ENCODE data around the gene CD248. TPM values are rescaled to one million over a fixed set of nuclear protein-coding genes. Genes with fewer than 3 reads are reported as not detected.

CD248 gene
- total and polyA plus RNA-seq, 3 experiments from 2014 or later = 2.9 to 18.9 (median 3.1) TPM

DNA sequence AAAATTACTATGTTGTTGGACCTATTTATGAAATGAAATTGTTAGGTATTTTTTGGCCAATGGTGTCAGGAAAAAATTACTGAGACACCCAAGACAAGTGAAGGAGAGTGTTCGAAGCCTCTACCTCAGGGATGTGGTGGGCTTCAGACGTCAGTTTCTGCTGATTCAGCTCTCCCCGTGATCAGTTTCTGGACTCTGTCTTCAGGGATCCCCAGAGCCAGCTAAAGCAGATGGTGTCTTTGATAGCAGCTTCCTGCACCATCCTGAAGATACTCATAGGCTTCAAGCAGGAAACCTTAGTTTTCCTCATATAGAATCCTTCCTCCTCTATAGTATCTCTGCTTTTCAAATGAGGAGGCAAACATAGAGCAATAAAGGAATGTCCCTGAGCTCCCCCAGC lies 7.4 kb downstream of the CD248 start:
- peak overlapping the region in 1 of 7 donors; percentile 55 for H3K4me3 Mint-ChIP-seq
- Histone ChIP-seq H3K36me3 (ENCODE audit: insufficient read depth, low read length) (no peaks in the 10 kb centered on the region), H3K9me3 (ENCODE audit: low read length) (no peaks in the 10 kb centered on the region), H3K27ac (ENCODE audit: low read depth, low read length) (no peak overlapping the region), H3K4me3 (ENCODE audit: low read length) (no peak overlapping the region), H3K27me3 (ENCODE audit: insufficient read depth, low read length, poor library complexity, severe bottlenecking) (no peaks in the 10 kb centered on the region), H3K4me1 (ENCODE audit: insufficient read depth, low read length) (peaks cover 21% of the 10 kb centered on the region)
- ChIA-PET POLR2A (no interaction called here), CTCF (interaction anchor here (0.9 to 4.7 kb wide), 4 partner anchors 9 to 80 kb away, joined by 3 to 65 read pairs (median 42); no protein-coding TSS in a partner anchor)
- H3K9me3 Mint-ChIP-seq = no peaks in the 10 kb centered on the region
- peaks cover 0 to 3% of the 10 kb centered on the region in 2 donors for H3K27me3 Mint-ChIP-seq
- peaks cover 9 to 16% (median 15%) of the 10 kb centered on the region in 3 donors for H3K4me1 Mint-ChIP-seq
- DNase-seq = no peak
- no peak overlapping the region for H3K27ac Mint-ChIP-seq
- H3K36me3 Mint-ChIP-seq = peaks cover 0 to 1% (median 0%) of the 10 kb centered on the region in 3 donors

DNA sequence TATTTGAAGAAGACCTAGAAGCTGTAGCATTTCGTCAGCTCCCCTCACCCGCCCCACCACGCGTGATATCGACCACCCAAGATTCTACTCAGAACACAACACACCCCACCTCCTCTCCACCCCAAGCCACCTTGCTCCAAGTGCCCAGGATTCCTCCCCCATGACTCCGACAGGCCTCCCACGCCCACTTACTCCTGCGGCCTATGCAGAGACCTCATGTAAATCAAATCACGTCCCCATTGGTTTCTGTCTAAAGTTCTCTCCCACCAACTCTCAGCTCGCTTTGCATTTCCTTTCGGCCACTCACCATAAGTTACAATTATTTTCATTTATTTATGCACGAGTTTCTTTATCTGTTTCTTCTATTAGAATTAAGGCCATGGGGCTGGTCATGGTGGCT lies 14.2 kb downstream of the CD248 start:
- POLR2A ChIA-PET = no interaction called here
- Mint-ChIP-seq H3K27ac (peak overlapping the region in 1 of 8 donors; percentile 84), H3K4me1 (no peaks in the 10 kb centered on the region), H3K4me3 (no peak overlapping the region), H3K27me3 (no peaks in the 10 kb centered on the region), H3K36me3 (no peaks in the 10 kb centered on the region), H3K9me3 (no peaks in the 10 kb centered on the region)
- DNase-seq = no peak
- Histone ChIP-seq H3K9me3 (ENCODE audit: low read length) (no peaks in the 10 kb centered on the region), H3K4me1 (ENCODE audit: insufficient read depth, low read length) (no peaks in the 10 kb centered on the region), H3K27me3 (ENCODE audit: insufficient read depth, low read length, poor library complexity, severe bottlenecking) (no peaks in the 10 kb centered on the region), H3K4me3 (ENCODE audit: low read length) (no peak overlapping the region), H3K36me3 (ENCODE audit: insufficient read depth, low read length) (no peaks in the 10 kb centered on the region), H3K27ac (ENCODE audit: low read depth, low read length) (no peak overlapping the region)
- CTCF ChIA-PET = interaction anchor here (0.9 to 7.4 kb wide), 2 partner anchors 8 to 86 kb away, joined by 4 to 36 read pairs; no protein-coding TSS in a partner anchor

DNA sequence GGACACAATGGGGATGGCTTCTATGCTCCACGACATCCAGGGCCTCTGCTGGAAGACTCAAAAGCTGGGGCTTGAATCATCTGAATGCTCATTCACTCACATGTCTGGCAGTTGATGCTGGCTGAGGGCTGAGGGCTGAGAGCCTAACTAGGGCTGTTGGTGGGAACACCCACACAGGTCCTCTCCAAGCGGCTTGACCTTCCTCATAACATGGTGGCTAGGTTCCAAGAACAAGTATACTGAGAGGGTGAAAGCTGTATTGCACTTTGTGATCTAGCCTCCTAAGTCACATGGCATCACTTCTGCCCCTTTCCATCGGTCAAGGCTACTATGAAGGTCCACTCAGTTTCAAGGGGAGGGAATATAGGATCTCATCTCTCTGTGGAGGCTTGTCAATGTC lies 17.7 kb downstream of the CD248 start:
- Mint-ChIP-seq H3K27me3 (peaks cover 3 to 4% of the 10 kb centered on the region in 2 donors), H3K4me3 (no peak overlapping the region), H3K4me1 (no peaks in the 10 kb centered on the region), H3K27ac (peak overlapping the region in 1 of 8 donors; percentile 44), H3K9me3 (no peaks in the 10 kb centered on the region), H3K36me3 (no peaks in the 10 kb centered on the region)
- no peaks in the 10 kb centered on the region for H3K36me3 ChIP-seq (ENCODE audit: insufficient read depth, low read length)
- POLR2A ChIA-PET = no interaction called here
- H3K27ac ChIP-seq (ENCODE audit: low read depth, low read length) = no peak overlapping the region
- no peak overlapping the region for H3K4me3 ChIP-seq (ENCODE audit: low read length)
- no peaks in the 10 kb centered on the region for H3K27me3 ChIP-seq (ENCODE audit: insufficient read depth, low read length, poor library complexity, severe bottlenecking)
- no peaks in the 10 kb centered on the region for H3K9me3 ChIP-seq (ENCODE audit: low read length)
- CTCF ChIA-PET = interaction anchor here (0.6 to 7.4 kb wide), 2 partner anchors 12 to 624 kb away, joined by 3 to 36 read pairs; no protein-coding TSS in a partner anchor
- no peaks in the 10 kb centered on the region for H3K4me1 ChIP-seq (ENCODE audit: insufficient read depth, low read length)
- no peak for DNase-seq

DNA sequence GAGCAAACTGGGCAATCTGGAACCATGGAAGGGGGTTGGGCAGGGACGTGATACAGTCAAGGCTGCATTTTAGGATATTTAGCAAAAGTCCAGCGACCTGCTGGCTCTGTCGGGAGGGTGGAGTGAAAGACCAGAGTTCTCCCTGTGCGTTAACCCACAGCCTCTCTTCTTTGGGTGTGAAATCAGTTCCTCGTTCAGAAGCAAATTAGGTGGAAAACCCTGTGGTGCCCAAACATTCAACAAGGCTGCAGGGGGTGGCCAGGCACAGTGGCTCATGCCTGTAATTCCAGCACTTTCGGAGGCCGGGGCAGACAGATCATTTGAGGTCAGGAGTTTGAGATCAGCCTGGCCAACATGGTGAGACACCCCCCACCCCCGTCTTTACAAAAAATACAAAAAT lies 19.2 kb downstream of the CD248 start:
- Mint-ChIP-seq H3K27ac (peak overlapping the region in 1 of 8 donors; percentile 41), H3K4me3 (no peak overlapping the region), H3K36me3 (peaks cover 0 to 3% (median 0%) of the 10 kb centered on the region in 3 donors), H3K9me3 (no peaks in the 10 kb centered on the region), H3K27me3 (peaks cover 12 to 15% of the 10 kb centered on the region in 2 donors), H3K4me1 (peaks cover 3 to 4% (median 3%) of the 10 kb centered on the region in 3 donors)
- H3K36me3 ChIP-seq (ENCODE audit: insufficient read depth, low read length) = no peaks in the 10 kb centered on the region
- H3K4me3 ChIP-seq (ENCODE audit: low read length) = no peak overlapping the region
- H3K27me3 ChIP-seq (ENCODE audit: insufficient read depth, low read length, poor library complexity, severe bottlenecking) = peaks cover 11% of the 10 kb centered on the region
- H3K4me1 ChIP-seq (ENCODE audit: insufficient read depth, low read length) = no peaks in the 10 kb centered on the region
- H3K9me3 ChIP-seq (ENCODE audit: low read length) = no peaks in the 10 kb centered on the region
- ChIA-PET POLR2A (no interaction called here), CTCF (interaction anchor here (7.4 kb wide), 1 partner anchor 13 kb away, joined by 36 read pairs; no protein-coding TSS in a partner anchor)
- H3K27ac ChIP-seq (ENCODE audit: low read depth, low read length) = no peak overlapping the region
- DNase-seq = no peak

DNA sequence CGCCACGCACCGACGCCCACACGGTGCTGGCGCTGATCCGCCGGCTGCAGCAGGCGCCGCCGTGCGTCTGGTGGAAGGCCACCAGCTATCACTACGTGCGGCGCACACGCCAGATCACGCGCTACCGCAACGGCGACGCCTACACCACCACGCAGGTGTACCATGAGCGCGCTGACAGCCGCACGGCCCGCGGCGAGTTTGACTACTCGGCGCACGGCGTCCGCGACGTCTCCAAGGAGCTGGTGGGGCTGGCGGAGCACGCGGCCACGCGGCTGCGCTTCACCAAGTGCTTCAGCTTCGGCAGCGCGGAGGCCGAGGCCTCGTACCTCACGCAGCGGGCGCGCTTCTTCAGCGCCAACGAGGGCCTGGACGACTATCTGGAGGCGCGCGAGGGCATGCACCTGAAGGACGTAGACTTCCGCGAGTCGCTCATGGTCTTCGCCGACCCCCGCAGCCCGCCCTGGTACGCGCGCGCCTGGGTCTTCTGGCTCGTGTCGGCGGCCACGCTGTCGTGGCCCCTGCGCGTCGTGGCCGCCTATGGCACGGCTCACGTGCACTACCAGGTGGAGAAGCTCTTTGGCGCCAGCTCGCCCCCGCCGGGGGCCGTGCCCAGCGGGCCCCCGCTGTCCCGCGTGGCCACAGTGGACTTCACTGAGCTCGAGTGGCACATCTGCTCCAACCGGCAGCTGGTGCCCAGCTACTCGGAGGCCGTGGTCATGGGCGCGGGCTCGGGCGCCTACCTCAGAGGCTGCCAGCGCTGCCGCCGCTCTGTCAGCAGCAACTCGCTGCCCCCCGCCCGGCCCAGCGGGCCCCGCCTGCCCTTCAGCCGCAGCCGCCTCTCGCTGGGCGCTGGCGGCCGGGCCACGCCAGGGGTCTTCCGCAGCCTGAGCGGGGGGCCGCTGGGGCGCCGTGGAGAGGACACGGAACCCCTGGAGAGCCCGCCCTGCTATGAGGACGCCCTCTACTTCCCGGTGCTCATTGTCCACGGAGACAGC lies 21.9 kb downstream of the CD248 start:
- Mint-ChIP-seq H3K4me1 (peaks cover 14 to 18% (median 17%) of the 10 kb centered on the region in 3 donors), H3K9me3 (no peaks in the 10 kb centered on the region), H3K36me3 (peaks cover 0 to 4% (median 0%) of the 10 kb centered on the region in 3 donors), H3K27me3 (peaks cover 12 to 24% of the 10 kb centered on the region in 2 donors), H3K27ac (no peak overlapping the region), H3K4me3 (no peak overlapping the region)
- Histone ChIP-seq H3K27me3 (ENCODE audit: insufficient read depth, low read length, poor library complexity, severe bottlenecking) (peaks cover 15% of the 10 kb centered on the region), H3K36me3 (ENCODE audit: insufficient read depth, low read length) (no peaks in the 10 kb centered on the region), H3K27ac (ENCODE audit: low read depth, low read length) (no peak overlapping the region), H3K4me1 (ENCODE audit: insufficient read depth, low read length) (peaks cover 5% of the 10 kb centered on the region), H3K4me3 (ENCODE audit: low read length) (no peak overlapping the region), H3K9me3 (ENCODE audit: low read length) (no peaks in the 10 kb centered on the region)
- ChIA-PET POLR2A (interaction anchor here (0.5 kb wide), 1 partner anchor 96 kb away, joined by 4 read pairs; no protein-coding TSS in a partner anchor), CTCF (interaction anchor here (1.2 kb wide), 1 partner anchor 17 kb away, joined by 3 read pairs; no protein-coding TSS in a partner anchor)
- DNase-seq = no peak

DNA sequence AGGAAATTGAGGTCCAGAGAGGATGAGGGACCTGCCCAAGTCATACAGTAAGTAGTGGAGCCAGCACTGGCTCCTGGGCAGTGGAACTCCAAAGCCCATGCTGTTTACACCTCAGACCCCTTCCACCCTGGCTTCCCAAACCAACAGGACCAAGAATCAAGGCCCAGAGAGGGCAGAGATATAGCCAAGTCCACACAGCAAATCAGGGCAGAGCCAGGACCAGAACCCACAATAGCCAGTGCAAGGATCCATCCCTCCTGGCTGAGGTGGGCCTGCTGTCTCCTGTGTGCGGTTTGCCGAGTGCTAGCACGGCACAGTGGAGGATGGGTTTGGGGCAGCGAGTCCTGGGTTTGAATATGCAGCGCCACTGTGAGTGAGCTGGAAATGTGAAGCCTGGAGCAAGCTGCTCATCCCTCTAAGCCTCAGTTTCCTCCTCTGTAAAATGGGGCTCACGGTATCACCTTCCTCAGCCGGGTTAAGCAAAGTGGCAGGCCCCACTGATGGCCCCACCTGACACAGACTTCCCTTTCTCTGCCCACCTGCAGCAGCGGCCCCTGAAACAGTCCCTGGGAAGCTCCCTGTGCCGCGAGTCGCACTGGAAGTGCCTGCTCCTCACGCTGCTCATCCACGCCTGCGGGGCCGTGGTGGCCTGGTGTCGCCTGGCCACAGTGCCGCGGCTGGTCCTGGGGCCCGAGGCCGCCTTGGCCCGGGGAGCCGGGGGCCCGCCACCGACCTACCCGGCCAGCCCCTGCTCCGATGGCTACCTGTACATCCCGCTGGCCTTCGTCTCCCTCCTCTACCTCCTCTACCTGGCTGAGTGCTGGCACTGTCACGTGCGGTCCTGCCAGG lies 22.8 kb downstream of the CD248 start:
- ChIA-PET CTCF (no interaction called here), POLR2A (no interaction called here)
- H3K4me1 ChIP-seq (ENCODE audit: insufficient read depth, low read length) = peaks cover 9% of the 10 kb centered on the region
- H3K27ac Mint-ChIP-seq = no peak overlapping the region
- no peak for DNase-seq
- no peak overlapping the region for H3K27ac ChIP-seq (ENCODE audit: low read depth, low read length)
- H3K4me1 Mint-ChIP-seq = peaks cover 23 to 27% (median 26%) of the 10 kb centered on the region in 3 donors
- H3K9me3 Mint-ChIP-seq = no peaks in the 10 kb centered on the region
- no peaks in the 10 kb centered on the region for H3K36me3 ChIP-seq (ENCODE audit: insufficient read depth, low read length)
- peak overlapping the region in 1 of 7 donors; percentile 49 for H3K4me3 Mint-ChIP-seq
- no peaks in the 10 kb centered on the region for H3K9me3 ChIP-seq (ENCODE audit: low read length)
- H3K27me3 ChIP-seq (ENCODE audit: insufficient read depth, low read length, poor library complexity, severe bottlenecking) = peaks cover 15% of the 10 kb centered on the region
- no peak overlapping the region for H3K4me3 ChIP-seq (ENCODE audit: low read length)
- peaks cover 0 to 4% (median 2%) of the 10 kb centered on the region in 3 donors for H3K36me3 Mint-ChIP-seq
- H3K27me3 Mint-ChIP-seq = peaks cover 14 to 24% of the 10 kb centered on the region in 2 donors

DNA sequence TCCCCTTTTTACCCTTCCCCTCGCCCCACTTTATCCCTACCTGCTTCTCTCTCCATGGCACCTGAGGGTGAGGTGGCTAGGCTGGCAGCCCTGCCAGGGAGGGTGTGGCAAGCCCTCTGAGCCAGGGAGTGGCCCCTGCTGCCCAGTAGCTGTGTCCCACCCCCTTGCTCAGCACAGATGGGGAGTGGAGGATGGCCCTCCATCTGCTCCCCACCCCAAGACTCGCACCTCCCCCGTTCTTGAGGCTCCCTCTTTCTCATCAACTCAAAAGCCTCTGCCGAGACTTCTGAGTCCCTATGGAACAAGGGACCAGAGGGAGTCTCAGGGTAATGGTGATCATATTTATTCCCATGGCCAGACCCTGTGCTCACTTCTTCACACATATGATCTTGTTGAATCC lies 23.5 kb downstream of the CD248 start:
- CTCF ChIA-PET = no interaction called here
- H3K4me1 Mint-ChIP-seq = peaks cover 23 to 30% (median 27%) of the 10 kb centered on the region in 3 donors

More for the DNA sequence above, 23.5 kb downstream of the CD248 start:
- Mint-ChIP-seq H3K4me3 (peak overlapping the region in 3 of 7 donors; percentile 3 to 80 (median 49)), H3K27ac (no peak overlapping the region), H3K27me3 (peaks cover 14 to 24% of the 10 kb centered on the region in 2 donors), H3K36me3 (peaks cover 0 to 4% (median 4%) of the 10 kb centered on the region in 3 donors), H3K9me3 (no peaks in the 10 kb centered on the region)
- POLR2A ChIA-PET = no interaction called here
- no peaks in the 10 kb centered on the region for H3K36me3 ChIP-seq (ENCODE audit: insufficient read depth, low read length)
- H3K27me3 ChIP-seq (ENCODE audit: insufficient read depth, low read length, poor library complexity, severe bottlenecking) = peaks cover 15% of the 10 kb centered on the region
- peaks cover 11% of the 10 kb centered on the region for H3K4me1 ChIP-seq (ENCODE audit: insufficient read depth, low read length)
- DNase-seq = no peak
- H3K27ac ChIP-seq (ENCODE audit: low read depth, low read length) = no peak overlapping the region
- no peaks in the 10 kb centered on the region for H3K9me3 ChIP-seq (ENCODE audit: low read length)
- no peak overlapping the region for H3K4me3 ChIP-seq (ENCODE audit: low read length)
